ENCODE measurements around the gene FGF18. TPM values are rescaled to one million over a fixed set of nuclear protein-coding genes. Genes with fewer than 3 reads are reported as not detected.
A peak's percentile ranks its signal among the peaks of the same experiment; 100 is the strongest.

The FGF18 gene
- total RNA-seq, 2 donors from 2014 or later: not detected

DNA sequence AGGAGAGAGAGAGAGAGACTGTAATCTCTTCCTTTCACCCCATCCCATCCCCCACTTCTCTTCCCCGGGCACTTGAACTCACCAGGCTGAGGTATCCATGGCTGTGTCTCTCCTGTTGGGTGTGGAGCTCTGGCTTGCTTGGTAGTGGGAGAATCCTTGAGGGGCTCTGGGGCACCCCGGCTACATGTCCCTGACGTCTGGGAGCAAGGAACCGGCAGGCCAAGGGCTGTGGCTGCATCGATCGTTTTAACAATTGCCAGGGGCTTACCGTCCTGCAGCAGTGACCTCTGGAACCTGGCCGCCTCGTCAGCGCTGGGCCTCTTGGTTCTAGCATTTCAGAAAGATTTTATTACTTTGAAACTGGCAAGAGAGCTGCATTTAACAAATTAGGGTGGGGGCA, 30.0 kb downstream of the FGF18 start:
- no peak overlapping the region for H3K4me3 ChIP-seq
- intact Hi-C loops (cut with DNase I): no loop called here
- TF ChIP-seq POLR2A (IDR thresholded peaks at IDR 0.05): no peak
- TF ChIP-seq, protein P1, sequence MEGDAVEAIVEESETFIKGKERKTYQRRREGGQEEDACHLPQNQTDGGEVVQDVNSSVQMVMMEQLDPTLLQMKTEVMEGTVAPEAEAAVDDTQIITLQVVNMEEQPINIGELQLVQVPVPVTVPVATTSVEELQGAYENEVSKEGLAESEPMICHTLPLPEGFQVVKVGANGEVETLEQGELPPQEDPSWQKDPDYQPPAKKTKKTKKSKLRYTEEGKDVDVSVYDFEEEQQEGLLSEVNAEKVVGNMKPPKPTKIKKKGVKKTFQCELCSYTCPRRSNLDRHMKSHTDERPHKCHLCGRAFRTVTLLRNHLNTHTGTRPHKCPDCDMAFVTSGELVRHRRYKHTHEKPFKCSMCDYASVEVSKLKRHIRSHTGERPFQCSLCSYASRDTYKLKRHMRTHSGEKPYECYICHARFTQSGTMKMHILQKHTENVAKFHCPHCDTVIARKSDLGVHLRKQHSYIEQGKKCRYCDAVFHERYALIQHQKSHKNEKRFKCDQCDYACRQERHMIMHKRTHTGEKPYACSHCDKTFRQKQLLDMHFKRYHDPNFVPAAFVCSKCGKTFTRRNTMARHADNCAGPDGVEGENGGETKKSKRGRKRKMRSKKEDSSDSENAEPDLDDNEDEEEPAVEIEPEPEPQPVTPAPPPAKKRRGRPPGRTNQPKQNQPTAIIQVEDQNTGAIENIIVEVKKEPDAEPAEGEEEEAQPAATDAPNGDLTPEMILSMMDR (IDR thresholded peaks at IDR 0.05): no peak
- H3K36me3 ChIP-seq (replicated peaks in 1 of 2; ENCODE audit: insufficient read depth in 1 of 2, low read depth in 2 of 2): no peaks in the 10 kb centered on the region
- H3K27me3 ChIP-seq: no peaks in the 10 kb centered on the region
- no peak for ATAC-seq
- 91 to 96% methylated on average over 10 of the region's 10 CpGs for WGBS, 2 donors
- no peak overlapping the region for H3K27ac ChIP-seq
- no peaks in the 10 kb centered on the region for H3K4me1 ChIP-seq
- DNase-seq: no peak
- H3K9me3 ChIP-seq: no peaks in the 10 kb centered on the region

DNA sequence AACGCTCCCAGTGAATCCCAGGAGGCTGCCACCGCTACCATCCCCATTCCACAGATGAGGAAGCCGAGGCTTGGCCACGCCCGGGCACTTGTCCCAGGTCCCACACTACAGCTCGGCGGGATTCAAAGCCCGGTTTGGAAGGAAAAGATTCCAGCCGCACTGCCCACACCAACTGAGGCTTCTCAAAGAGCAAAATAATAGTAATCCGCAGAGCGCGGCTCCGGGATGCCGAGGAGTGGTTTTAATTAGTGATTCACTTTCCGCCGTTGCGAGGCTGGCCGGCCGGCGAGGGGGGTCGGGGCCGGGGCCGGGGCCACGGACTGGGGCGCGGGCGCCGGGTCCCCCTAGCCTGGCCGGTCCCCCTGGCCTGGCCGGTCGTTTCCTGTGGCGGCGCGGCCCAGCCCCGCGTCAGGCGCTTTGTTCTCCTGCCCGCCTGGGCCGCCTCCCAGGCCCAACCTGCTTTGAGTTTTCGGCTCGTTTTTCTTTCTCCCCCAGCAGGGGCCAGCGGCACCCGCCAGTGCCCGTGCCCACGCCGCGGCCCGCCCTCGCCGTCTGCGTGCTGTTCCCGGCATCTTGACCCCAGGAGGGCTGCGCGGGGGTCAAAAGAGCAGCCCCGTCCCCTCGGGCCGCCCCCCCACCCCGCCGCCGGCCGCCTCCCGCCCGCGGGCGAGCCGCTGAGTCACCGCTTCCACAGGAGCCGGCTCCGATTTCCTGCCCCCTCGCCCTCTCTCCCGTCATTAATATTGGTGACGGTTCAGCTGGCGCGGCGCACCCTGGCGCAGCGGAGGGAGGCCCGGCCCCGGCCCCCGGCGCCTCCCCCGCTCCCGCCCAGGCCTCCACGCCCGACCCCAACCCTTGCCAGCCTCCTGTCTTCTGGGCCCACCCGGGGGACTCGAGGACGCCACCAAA, 31.2 kb downstream of the FGF18 start:
- TF ChIP-seq, protein P1 (IDR thresholded peaks at IDR 0.05): no peak
- TF ChIP-seq POLR2A (IDR thresholded peaks at IDR 0.05): no peak
- H3K4me1 ChIP-seq: no peaks in the 10 kb centered on the region
- H3K9me3 ChIP-seq: no peaks in the 10 kb centered on the region
- DNase-seq (peak; percentile 22 to 54 (median 37)), ATAC-seq (peak; percentile 74)
- H3K36me3 ChIP-seq (replicated peaks in 1 of 2; ENCODE audit: insufficient read depth in 1 of 2, low read depth in 2 of 2): no peaks in the 10 kb centered on the region
- H3K4me3 ChIP-seq: no peak overlapping the region
- intact Hi-C loops (cut with DNase I): no loop called here
- peak overlapping the region in 3 of 4 donors; percentile 1 to 40 (median 12) for H3K27ac ChIP-seq
- H3K27me3 ChIP-seq: no peaks in the 10 kb centered on the region
- 34 to 80% methylated on average over 13 to 57 of the region's 88 CpGs for WGBS, 2 donors

DNA sequence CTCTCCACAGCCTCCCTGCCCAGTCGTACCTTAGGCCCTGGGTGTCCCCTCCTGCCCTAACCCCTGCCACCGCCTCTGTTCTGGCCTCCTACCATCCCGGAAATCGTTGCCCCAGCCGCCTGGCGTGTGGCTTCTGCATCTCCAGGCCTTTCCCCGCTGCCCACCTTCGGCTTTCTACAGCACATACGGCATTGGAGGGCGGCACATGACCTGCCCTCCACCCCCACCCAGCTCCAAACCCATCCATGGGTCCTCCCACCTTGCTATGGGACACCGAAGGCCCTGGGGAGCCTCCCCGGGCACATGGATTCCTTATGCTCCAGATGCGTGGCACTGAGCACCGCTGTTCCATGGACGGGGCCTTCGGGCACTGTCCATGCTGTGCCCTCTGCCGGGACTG, 32.0 kb downstream of the FGF18 start:
- DNase-seq (no peak), ATAC-seq (no peak)
- H3K4me1 ChIP-seq: no peaks in the 10 kb centered on the region
- intact Hi-C loops (cut with DNase I): no loop called here
- H3K27me3 ChIP-seq: no peaks in the 10 kb centered on the region
- TF ChIP-seq, protein P1 (IDR thresholded peaks at IDR 0.05): no peak
- no peak for TF ChIP-seq POLR2A (IDR thresholded peaks at IDR 0.05)
- no peak overlapping the region for H3K4me3 ChIP-seq
- WGBS, 2 donors: 87 to 94% methylated on average over 17 of the region's 17 CpGs
- H3K27ac ChIP-seq: no peak overlapping the region
- H3K36me3 ChIP-seq (replicated peaks in 1 of 2; ENCODE audit: insufficient read depth in 1 of 2, low read depth in 2 of 2): no peaks in the 10 kb centered on the region
- no peaks in the 10 kb centered on the region for H3K9me3 ChIP-seq

DNA sequence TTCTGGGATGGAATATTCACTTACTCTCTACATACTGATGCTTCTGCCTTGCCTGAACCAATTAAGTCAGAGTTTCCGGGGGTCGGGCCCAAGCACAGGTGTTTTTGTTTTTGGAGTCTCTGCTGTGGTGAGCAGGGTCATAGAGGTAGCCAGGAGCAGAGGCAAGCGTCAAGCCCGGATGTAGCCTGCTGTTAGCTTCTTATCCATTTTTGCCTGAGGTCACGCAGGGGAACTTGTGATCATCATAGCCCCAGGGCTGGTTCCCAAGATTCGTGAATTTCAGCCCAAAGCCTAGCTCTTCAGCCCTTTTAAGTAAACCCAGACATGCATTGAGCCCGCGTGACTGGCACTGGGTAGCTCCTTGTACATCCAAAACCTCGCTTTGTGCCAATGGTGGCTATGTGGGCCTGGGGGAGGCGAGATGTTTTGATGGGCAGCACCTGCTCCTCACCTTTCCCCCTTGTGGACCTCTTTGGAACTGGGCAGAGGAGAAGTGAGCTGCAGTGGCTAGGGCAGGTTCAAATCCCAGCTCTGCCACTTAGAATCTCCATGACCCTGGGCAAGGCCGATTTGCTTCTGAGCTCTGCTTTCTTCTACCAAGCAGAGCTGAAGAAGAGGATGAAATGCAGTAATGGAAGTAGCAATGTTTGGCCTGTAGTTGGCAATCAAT, 33.7 kb downstream of the FGF18 start:
- Histone ChIP-seq H3K4me3 (no peak overlapping the region), H3K27me3 (no peaks in the 10 kb centered on the region), H3K9me3 (no peaks in the 10 kb centered on the region), H3K27ac (no peak overlapping the region), H3K4me1 (no peaks in the 10 kb centered on the region), H3K36me3 (replicated peaks in 1 of 2; ENCODE audit: insufficient read depth in 1 of 2, low read depth in 2 of 2) (no peaks in the 10 kb centered on the region)
- intact Hi-C loops (cut with DNase I): no loop called here
- ATAC-seq (no peak), DNase-seq (no peak)
- TF ChIP-seq, protein P1 (IDR thresholded peaks at IDR 0.05): no peak
- no peak for TF ChIP-seq POLR2A (IDR thresholded peaks at IDR 0.05)
- WGBS, 2 donors: 79 to 82% methylated on average over 8 to 11 of the region's 11 CpGs
